ENCODE results near the gene XPC.

DNA sequence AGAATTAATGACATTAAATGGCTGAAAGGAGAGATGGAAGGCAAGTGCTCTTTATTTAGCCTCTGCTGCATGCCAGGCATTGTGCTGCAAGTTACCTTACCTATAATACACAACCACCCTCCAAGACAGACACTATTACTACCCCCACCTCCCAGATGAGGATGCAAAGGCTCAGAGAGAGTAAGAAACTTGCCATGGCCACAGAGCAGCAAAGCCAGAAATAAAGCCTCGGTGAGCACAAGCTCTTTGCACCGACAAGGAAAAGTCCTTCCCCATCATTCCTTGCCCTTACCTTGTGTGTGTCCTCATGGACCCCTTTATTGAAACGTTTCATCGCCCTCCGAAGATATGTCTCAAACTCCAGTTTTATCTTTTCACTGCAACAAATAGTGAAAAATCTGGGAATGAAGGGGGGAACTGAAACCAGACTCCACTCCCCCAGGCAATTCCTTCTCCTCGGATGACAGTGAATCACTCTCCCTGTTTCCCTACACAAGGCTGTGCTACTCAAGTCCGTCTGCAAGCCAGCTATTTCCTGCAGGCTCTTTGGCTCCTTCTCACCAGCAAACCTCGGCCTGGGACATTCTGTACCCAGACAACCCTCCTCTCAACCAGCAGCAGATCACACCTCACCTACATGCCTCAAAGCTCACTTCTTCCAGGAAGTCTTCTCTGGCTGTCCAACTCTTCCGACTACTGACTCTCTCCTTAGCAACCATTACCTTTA, 11.4 kb downstream of the XPC start:
- TF ChIP-seq, protein P1, sequence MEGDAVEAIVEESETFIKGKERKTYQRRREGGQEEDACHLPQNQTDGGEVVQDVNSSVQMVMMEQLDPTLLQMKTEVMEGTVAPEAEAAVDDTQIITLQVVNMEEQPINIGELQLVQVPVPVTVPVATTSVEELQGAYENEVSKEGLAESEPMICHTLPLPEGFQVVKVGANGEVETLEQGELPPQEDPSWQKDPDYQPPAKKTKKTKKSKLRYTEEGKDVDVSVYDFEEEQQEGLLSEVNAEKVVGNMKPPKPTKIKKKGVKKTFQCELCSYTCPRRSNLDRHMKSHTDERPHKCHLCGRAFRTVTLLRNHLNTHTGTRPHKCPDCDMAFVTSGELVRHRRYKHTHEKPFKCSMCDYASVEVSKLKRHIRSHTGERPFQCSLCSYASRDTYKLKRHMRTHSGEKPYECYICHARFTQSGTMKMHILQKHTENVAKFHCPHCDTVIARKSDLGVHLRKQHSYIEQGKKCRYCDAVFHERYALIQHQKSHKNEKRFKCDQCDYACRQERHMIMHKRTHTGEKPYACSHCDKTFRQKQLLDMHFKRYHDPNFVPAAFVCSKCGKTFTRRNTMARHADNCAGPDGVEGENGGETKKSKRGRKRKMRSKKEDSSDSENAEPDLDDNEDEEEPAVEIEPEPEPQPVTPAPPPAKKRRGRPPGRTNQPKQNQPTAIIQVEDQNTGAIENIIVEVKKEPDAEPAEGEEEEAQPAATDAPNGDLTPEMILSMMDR (IDR thresholded peaks at IDR 0.05) = no peak
- no peak for TF ChIP-seq POLR2AphosphoS5 (IDR thresholded peaks at IDR 0.05; ENCODE audit: low read depth, low read length)
